Measurements from ENCODE around the gene PRSS37. TPM values are rescaled to one million over a fixed set of nuclear protein-coding genes. Genes with fewer than 3 reads are reported as not detected.

The PRSS37 gene
- total and polyA plus RNA-seq, 2 of the 8 experiments (the other 6 are each of a cell fraction or from before 2014, with no cell fraction given): not detected

- Histone ChIP-seq H3K9me3 (ENCODE audit: insufficient read depth in 2 of 2, low read depth in 1 of 2, low read length in 1 of 2) (no peaks in the 10 kb centered on the region), H3K18ac (ENCODE audit: extremely low read depth, low read length) (no peak overlapping the region), H3K36me3 (ENCODE audit: control insufficient read depth in 2 of 4, insufficient read depth in 4 of 4, low read length in 3 of 4) (no peaks in the 10 kb centered on the region), H3K23ac (ENCODE audit: insufficient read length) (no peak overlapping the region), H2BK120ac (replicated peaks; ENCODE audit: low read depth, low read length) (no peak overlapping the region), H2AFZ (ENCODE audit: low read length) (no peak overlapping the region), H3K9ac (replicated peaks in 1 of 4; ENCODE audit: extremely low read depth in 1 of 4, low read depth in 3 of 4, low read length in 3 of 4) (no peak overlapping the region), H3K4me2 (ENCODE audit: insufficient read depth in 1 of 2, low read depth in 2 of 2, low read length in 2 of 2) (no peak overlapping the region), H3K79me2 (ENCODE audit: control insufficient read depth in 1 of 2, insufficient read depth in 2 of 2, low read length in 2 of 2) (no peaks in the 10 kb centered on the region), H3K23me2 (ENCODE audit: low read depth, low read length) (no peaks in the 10 kb centered on the region), H3K79me1 (ENCODE audit: low read depth, low read length) (no peaks in the 10 kb centered on the region), H4K5ac (ENCODE audit: insufficient read length, low read depth, low read length) (no peak overlapping the region), H3K27ac (ENCODE audit: low read depth, low read length) (no peak overlapping the region), H3K4ac (replicated peaks; ENCODE audit: insufficient read length, low read depth, low read length) (no peak overlapping the region), H2BK12ac (ENCODE audit: low read depth, low read length) (no peak overlapping the region), H2BK15ac (ENCODE audit: low read length) (no peak overlapping the region), H2BK5ac (ENCODE audit: low read depth, low read length) (no peak overlapping the region), H3K56ac (replicated peaks; ENCODE audit: insufficient read length, low read depth, low read length) (no peak overlapping the region), H4K20me1 (replicated peaks in 1 of 2; ENCODE audit: control insufficient read depth in 1 of 2, insufficient read depth in 2 of 2, low read length in 2 of 2) (no peaks in the 10 kb centered on the region), H4K8ac (ENCODE audit: extremely low read depth, insufficient read depth, low read length) (no peak overlapping the region), H3K4me3 (ENCODE audit: extremely low read depth in 1 of 4, insufficient read depth in 2 of 4, low read depth in 3 of 4, low read length in 4 of 4) (no peak overlapping the region), H2AK5ac (ENCODE audit: low read depth, low read length) (no peak overlapping the region), H3K4me1 (replicated peaks in 1 of 4; ENCODE audit: control insufficient read depth in 3 of 4, insufficient read depth in 4 of 4, low read length in 3 of 4) (peaks cover 0 to 11% (median 7%) of the 10 kb centered on the region in 4 experiments; a peak in 6 of 7 replicates), H2BK20ac (ENCODE audit: low read length) (no peak overlapping the region), H4K91ac (replicated peaks; ENCODE audit: insufficient read length, low read length) (no peak overlapping the region), H3K27me3 (replicated peaks in 1 of 4; ENCODE audit: control insufficient read depth in 3 of 4, extremely low read depth in 1 of 4, insufficient read depth in 3 of 4, low read length in 3 of 4) (no peaks in the 10 kb centered on the region), H3K14ac (ENCODE audit: insufficient read length) (no peak overlapping the region)
- WGBS, 2 experiments (ENCODE audit: extremely low coverage in 1 of 2, insufficient coverage in 1 of 2, insufficient read length in 1 of 2, insufficient replicate concordance in 2 of 2, low coverage in 1 of 2, low lambda C conversion rate in 2 of 2, missing lambda C conversion rate in 1 of 2): 95% methylated on average over 3 of the region's 3 CpGs; no CpG with 5 or more reads in 1 of the 2 experiments
- FAIRE-seq (no peak), DNase-seq (ENCODE audit: low read depth in 1 of 2, low spot score in 2 of 2) (no peak)
- POLR2A ChIA-PET (ENCODE audit: partially characterized antibody): no interaction called here
- CTCF ChIA-PET (ENCODE audit: partially characterized antibody): interaction anchor here (1.0 to 1.2 kb wide), 2 partner anchors 34 to 92 kb away, joined by 3 to 4 read pairs; no protein-coding TSS in a partner anchor
- TF ChIP-seq MAX (IDR thresholded peaks at IDR 0.05) (no peak), NRF1 (IDR thresholded peaks at IDR 0.05; ENCODE audit: low read depth, low read length) (no peak), ZNF274 (IDR thresholded peaks at IDR 0.05; ENCODE audit: borderline replicate concordance, extremely low read depth, low read length) (no peak), YY1 (IDR thresholded peaks at IDR 0.05; ENCODE audit: low read depth, low read length) (no peak), EP300 (IDR thresholded peaks at IDR 0.05; ENCODE audit: borderline replicate concordance in 1 of 2, low read depth in 2 of 2, low read length in 2 of 2) (no peak), BACH1 (IDR thresholded peaks at IDR 0.05; ENCODE audit: low read length) (no peak), TBP (IDR thresholded peaks at IDR 0.05; ENCODE audit: low read depth, low read length) (no peak), CREB1 (IDR thresholded peaks at IDR 0.05) (no peak), JUN (IDR thresholded peaks at IDR 0.05; ENCODE audit: low read depth, low read length) (no peak), TEAD4 (IDR thresholded peaks at IDR 0.05; ENCODE audit: low read depth, low read length) (no peak), ATF3 (IDR thresholded peaks at IDR 0.05; ENCODE audit: insufficient read depth, low read depth, low read length) (no peak), SP1 (IDR thresholded peaks at IDR 0.05; ENCODE audit: low read depth, low read length) (no peak), GTF2F1 (IDR thresholded peaks at IDR 0.05; ENCODE audit: borderline replicate concordance, low read depth, low read length) (no peak), SP4 (IDR thresholded peaks at IDR 0.05; ENCODE audit: low read length) (no peak), CEBPB (IDR thresholded peaks at IDR 0.05; ENCODE audit: low read depth, low read length) (no peak), SRF (IDR thresholded peaks at IDR 0.05; ENCODE audit: low read depth, low read length) (no peak)
Observed at GRCh38 chr7:141877365-141877764, 36.1 kb upstream of the PRSS37 start.
